ENCODE results near the gene PCDHA7. TPM values are rescaled to one million over a fixed set of nuclear protein-coding genes. Genes with fewer than 3 reads are reported as not detected.
"Not testable (repeated sequence)": the region's sequence is repeated elsewhere in the genome, so short reads cannot be mapped to it uniquely, and the experiment has no call there.

PCDHA7 gene
- total and polyA plus RNA-seq, 8 donors: 0.10 to 0.87 (median 0.53) TPM

DNA sequence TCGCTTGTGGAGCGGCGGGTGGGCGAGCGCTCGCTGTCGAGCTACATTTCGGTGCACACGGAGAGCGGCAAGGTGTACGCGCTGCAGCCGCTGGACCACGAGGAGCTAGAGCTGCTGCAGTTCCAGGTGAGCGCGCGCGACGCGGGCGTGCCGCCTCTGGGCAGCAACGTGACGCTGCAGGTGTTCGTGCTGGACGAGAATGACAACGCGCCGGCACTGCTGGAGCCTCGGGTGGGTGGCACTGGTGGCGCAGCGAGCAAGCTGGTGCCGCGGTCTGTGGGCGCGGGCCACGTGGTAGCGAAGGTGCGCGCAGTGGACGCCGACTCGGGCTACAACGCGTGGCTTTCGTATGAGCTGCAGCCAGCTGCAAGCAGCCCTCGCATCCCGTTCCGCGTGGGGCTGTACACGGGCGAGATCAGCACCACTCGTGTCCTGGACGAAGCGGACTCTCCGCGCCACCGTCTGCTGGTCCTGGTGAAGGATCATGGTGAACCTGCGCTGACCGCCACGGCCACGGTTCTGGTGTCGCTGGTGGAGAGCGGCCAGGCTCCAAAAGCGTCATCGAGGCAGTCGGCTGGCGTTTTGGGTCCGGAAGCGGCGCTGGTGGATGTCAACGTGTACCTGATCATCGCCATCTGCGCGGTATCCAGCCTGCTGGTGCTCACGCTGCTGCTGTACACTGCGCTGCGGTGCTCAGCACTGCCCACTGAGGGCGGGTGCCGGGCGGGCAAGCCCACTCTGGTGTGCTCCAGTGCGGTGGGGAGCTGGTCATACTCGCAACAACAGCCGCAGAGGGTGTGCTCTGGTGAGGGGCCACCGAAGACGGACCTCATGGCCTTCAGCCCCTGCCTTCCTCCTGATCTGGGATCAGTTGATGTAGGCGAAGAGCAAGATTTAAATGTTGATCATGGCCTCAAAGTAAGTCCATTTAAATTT, 9.0 kb downstream of the PCDHA7 start:
- Histone ChIP-seq H3K27ac (no peak overlapping the region), H3K27me3 (peaks cover 4 to 39% of the 10 kb centered on the region in 2 donors), H3K36me3 (no peaks in the 10 kb centered on the region), H3K4me1 (no peaks in the 10 kb centered on the region), H3K9me3 (peaks cover 0 to 17% of the 10 kb centered on the region in 2 donors), H3K4me3 (no peak overlapping the region)
- ATAC-seq: no peak
- intact Hi-C loops (cut with DNase I): no loop called here
- TF ChIP-seq, protein P1, sequence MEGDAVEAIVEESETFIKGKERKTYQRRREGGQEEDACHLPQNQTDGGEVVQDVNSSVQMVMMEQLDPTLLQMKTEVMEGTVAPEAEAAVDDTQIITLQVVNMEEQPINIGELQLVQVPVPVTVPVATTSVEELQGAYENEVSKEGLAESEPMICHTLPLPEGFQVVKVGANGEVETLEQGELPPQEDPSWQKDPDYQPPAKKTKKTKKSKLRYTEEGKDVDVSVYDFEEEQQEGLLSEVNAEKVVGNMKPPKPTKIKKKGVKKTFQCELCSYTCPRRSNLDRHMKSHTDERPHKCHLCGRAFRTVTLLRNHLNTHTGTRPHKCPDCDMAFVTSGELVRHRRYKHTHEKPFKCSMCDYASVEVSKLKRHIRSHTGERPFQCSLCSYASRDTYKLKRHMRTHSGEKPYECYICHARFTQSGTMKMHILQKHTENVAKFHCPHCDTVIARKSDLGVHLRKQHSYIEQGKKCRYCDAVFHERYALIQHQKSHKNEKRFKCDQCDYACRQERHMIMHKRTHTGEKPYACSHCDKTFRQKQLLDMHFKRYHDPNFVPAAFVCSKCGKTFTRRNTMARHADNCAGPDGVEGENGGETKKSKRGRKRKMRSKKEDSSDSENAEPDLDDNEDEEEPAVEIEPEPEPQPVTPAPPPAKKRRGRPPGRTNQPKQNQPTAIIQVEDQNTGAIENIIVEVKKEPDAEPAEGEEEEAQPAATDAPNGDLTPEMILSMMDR (IDR thresholded peaks at IDR 0.05): no peak
- DNase-seq: peak in 1 of 4 donors; percentile 41

DNA sequence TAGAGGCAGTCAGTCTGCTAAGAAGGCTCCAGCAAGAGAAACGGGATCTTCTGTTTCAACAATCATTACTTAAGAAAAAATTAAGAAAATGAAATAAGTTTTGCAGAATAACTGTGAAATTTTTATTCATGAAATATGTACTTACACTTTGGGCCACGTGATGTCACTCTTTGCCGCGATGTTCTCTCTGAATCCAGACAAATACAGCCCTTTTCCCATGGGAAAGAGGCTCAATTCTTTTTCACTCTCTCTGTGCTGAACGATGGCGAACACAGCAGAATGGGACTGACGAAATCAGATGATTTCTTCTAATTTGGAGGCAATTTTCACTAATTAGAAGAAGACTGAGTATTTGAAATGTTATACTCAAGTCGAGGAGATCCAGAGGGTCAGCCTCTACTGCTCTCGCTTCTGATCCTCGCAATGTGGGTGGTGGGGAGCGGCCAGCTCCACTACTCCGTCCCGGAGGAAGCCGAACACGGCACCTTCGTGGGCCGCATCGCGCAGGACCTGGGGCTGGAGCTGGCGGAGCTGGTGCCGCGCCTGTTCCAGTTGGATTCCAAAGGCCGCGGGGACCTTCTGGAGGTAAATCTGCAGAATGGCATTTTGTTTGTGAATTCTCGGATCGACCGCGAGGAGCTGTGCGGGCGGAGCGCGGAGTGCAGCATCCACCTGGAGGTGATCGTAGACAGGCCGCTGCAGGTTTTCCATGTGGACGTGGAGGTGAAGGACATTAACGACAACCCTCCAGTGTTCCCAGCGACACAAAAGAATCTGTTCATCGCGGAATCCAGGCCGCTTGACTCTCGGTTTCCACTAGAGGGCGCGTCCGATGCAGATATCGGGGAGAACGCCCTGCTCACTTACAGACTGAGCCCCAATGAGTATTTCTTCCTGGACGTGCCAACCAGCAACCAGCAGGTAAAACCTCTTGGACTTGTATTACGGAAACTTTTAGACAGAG, 14.4 kb downstream of the PCDHA7 start, which contains the start of gene PCDHA9:
PCDHA9 (plus strand) TSS at position 244 of the 964 bp plus-strand sequence; CDS start at position 358, 114 bp downstream.
- H3K36me3 ChIP-seq; H3K4me3 ChIP-seq; H3K27ac ChIP-seq; H3K4me1 ChIP-seq; intact Hi-C loops (cut with DNase I); ATAC-seq; DNase-seq: not testable (repeated sequence)
- peaks cover 0 to 12% of the 10 kb centered on the region in 2 donors for H3K9me3 ChIP-seq
- H3K27me3 ChIP-seq: peaks cover 0 to 26% of the 10 kb centered on the region in 2 donors

DNA sequence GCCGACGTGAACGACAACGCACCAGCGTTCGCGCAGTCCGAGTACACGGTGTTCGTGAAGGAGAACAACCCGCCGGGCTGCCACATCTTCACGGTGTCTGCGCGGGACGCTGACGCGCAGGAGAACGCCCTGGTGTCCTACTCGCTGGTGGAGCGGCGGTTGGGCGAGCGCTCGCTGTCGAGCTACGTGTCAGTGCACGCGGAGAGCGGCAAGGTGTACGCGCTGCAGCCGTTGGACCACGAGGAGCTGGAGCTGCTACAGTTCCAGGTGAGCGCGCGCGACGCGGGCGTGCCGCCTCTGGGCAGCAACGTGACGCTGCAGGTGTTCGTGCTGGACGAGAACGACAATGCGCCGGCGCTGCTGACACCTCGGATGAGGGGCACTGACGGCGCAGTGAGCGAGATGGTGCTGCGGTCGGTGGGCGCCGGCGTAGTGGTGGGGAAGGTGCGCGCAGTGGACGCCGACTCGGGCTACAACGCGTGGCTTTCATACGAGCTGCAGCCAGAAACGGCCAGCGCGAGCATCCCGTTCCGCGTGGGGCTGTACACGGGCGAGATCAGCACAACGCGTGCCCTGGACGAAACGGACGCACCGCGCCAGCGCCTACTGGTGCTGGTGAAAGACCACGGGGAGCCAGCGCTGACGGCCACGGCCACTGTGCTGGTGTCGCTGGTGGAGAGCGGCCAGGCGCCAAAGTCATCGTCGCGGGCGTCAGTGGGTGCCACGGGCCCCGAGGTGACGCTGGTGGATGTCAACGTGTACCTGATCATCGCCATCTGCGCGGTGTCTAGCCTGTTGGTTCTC, 16.0 kb downstream of the PCDHA7 start:
- H3K4me1 ChIP-seq; ATAC-seq; intact Hi-C loops (cut with DNase I); H3K4me3 ChIP-seq; H3K27ac ChIP-seq; H3K36me3 ChIP-seq: not testable (repeated sequence)
- Histone ChIP-seq H3K27me3 (peaks cover 0 to 25% of the 10 kb centered on the region in 2 donors), H3K9me3 (peaks cover 0 to 11% of the 10 kb centered on the region in 2 donors)
- DNase-seq: peak in 1 of 4 donors; percentile 46

DNA sequence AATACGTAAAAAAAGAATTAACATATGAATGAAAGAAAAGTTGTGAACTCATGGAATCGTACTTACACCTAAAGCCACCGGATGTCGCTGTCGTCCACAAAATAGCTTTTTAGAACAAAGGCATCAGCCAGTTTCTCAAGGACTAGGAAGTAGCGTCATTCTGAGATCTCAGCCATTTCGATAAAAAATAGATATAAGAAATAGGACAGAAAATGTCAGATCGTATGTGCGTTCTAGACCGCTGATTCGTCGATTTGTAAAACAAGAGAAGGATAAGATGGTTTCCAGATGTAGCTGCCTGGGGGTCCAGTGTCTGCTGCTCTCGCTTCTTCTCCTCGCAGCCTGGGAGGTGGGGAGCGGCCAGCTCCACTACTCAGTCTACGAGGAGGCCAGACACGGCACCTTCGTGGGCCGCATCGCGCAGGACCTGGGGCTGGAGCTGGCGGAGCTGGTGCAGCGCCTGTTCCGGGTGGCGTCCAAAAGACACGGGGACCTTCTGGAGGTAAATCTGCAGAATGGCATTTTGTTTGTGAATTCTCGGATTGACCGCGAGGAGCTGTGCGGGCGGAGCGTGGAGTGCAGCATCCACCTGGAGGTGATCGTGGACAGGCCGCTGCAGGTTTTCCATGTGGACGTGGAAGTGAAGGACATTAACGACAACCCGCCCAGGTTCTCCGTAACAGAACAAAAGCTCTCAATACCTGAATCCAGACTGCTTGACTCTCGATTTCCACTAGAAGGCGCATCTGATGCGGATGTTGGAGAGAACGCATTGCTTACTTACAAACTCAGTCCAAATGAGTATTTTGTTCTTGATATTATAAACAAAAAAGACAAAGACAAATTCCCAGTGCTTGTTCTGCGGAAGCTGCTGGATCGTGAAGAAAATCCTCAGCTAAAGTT, 22.0 kb downstream of the PCDHA7 start, which contains the start of gene PCDHA10:
PCDHA10 (plus strand) TSS at position 126 of the 903 bp plus-strand sequence; CDS start at position 278, 152 bp downstream.
- TF ChIP-seq, protein P1 (IDR thresholded peaks at IDR 0.05): no peak
- Histone ChIP-seq H3K4me3 (no peak within 1 kb of the TSS), H3K36me3 (no peaks in the 10 kb centered on the region), H3K9me3 (peaks cover 0 to 18% of the 10 kb centered on the region in 2 donors), H3K27me3 (peaks cover 0 to 12% of the 10 kb centered on the region in 2 donors), H3K4me1 (no peaks in the 10 kb centered on the region), H3K27ac (no peak within 1 kb of the TSS)
- ATAC-seq (no peak), DNase-seq (peak in 1 of 4 donors; percentile 13)
- intact Hi-C loops (cut with DNase I): no loop called here

All from left lung (tissue), 10 donors.